Measurements from ENCODE around the gene TBKBP1.
A peak's percentile ranks its signal among the peaks of the same experiment; 100 is the strongest.

The TBKBP1 gene, protein sequence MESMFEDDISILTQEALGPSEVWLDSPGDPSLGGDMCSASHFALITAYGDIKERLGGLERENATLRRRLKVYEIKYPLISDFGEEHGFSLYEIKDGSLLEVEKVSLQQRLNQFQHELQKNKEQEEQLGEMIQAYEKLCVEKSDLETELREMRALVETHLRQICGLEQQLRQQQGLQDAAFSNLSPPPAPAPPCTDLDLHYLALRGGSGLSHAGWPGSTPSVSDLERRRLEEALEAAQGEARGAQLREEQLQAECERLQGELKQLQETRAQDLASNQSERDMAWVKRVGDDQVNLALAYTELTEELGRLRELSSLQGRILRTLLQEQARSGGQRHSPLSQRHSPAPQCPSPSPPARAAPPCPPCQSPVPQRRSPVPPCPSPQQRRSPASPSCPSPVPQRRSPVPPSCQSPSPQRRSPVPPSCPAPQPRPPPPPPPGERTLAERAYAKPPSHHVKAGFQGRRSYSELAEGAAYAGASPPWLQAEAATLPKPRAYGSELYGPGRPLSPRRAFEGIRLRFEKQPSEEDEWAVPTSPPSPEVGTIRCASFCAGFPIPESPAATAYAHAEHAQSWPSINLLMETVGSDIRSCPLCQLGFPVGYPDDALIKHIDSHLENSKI

GRCh38 chr17:47693731-47694580 is at the start of gene TBKBP1:
TSS of gene TBKBP1 (plus strand) at chr17:47694161. CDS start at chr17:47696113, 1,952 bp downstream.
- H3K36me3 ChIP-seq (ENCODE audit: control insufficient read depth, insufficient read depth, low read length, severe bottlenecking), result peaks cover 12% of the 10 kb centered on the region
- H3K9ac ChIP-seq (ENCODE audit: low read length), result peak within 1 kb of the TSS; percentile 87
- peak within 1 kb of the TSS; percentile 83 for H3K4me3 ChIP-seq (ENCODE audit: low read length)
- peaks cover 21% of the 10 kb centered on the region for H3K4me1 ChIP-seq (ENCODE audit: control insufficient read depth, insufficient read depth, low read length)
- H3K9me3 ChIP-seq (ENCODE audit: control insufficient read depth, low read length), result no peaks in the 10 kb centered on the region
- H3K27me3 ChIP-seq (replicated peaks; ENCODE audit: control insufficient read depth, insufficient read depth, low read length), result no peaks in the 10 kb centered on the region
- peak; percentile 81 for DNase-seq (ENCODE audit: low read depth)

DNA sequence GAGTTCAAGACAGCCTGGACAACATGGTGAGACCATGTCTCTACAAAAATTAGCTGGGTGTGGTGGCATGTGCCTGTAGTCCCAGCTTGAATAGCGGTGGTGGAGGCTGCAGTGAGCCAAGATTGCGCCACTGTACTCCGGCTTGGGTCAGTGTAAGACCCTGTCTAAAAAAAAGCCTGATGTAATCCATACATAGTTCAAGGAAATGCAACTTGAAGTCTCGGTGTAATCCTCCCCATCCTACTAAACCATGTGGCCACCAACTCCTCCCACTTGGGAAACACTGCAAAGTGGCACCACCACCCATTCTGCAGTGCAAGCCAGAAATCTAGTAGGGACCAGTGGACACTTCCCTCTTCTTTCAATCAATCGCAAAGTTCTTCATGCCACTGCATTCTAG is 49.6 kb upstream of the TBKBP1 start:
- Histone ChIP-seq H3K4me1 (ENCODE audit: control insufficient read depth, insufficient read depth, low read length) (peaks cover 14% of the 10 kb centered on the region), H3K27me3 (replicated peaks; ENCODE audit: control insufficient read depth, insufficient read depth, low read length) (no peaks in the 10 kb centered on the region), H3K4me3 (ENCODE audit: low read length) (no peak overlapping the region), H3K36me3 (ENCODE audit: control insufficient read depth, insufficient read depth, low read length, severe bottlenecking) (no peaks in the 10 kb centered on the region), H3K9me3 (ENCODE audit: control insufficient read depth, low read length) (no peaks in the 10 kb centered on the region), H3K9ac (ENCODE audit: low read length) (no peak overlapping the region)
- no peak for DNase-seq (ENCODE audit: low read depth)

DNA sequence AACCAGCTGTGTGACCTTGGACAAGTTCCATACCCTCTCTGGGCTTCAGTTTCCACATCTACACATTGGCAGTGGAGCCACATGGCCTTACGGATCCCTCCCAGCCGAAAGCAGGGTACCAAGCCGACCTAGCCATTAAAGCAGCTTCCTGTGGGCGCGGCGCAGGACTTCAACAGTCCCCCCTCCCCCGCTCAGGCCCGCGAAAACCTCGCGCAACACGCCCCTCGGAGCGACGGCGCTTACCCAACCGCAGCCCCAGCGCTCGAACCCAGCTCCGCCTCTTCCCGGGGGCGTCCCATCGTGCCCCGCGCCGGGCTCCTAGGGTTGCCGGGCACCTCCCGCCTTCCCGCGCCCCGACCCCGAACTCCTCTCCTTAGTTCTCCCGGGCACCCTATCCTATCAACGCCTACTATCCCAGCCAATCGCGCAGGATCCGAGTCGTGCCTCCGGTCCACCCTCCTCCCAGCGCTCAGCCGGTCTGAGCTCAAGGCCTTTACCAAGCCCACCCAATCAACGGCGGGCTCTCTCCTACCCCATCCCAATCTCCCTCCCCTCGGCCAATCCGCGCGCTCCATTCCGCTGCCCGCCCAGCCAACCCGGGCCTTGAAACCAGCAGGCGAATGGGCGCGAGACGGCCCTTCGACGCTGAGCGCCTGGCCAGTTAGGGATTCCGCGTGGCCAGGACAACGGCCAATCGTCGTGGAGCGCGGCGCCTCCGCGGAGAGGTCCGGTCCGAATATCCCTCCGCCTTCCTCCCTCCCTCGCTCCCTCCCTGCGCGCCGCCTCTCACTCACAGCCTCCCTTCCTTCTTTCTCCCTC is 44.6 kb upstream of the TBKBP1 start, which contains the start of gene KPNB1:
TSS of gene KPNB1 (plus strand) at position 767 of the 819 bp plus-strand sequence. CDS start 326 bp downstream, outside the sequence.
- H3K36me3 ChIP-seq (ENCODE audit: control insufficient read depth, insufficient read depth, low read length, severe bottlenecking), result peaks cover 31% of the 10 kb centered on the region
- no peaks in the 10 kb centered on the region for H3K9me3 ChIP-seq (ENCODE audit: control insufficient read depth, low read length)
- no peaks in the 10 kb centered on the region for H3K27me3 ChIP-seq (replicated peaks; ENCODE audit: control insufficient read depth, insufficient read depth, low read length)
- H3K4me3 ChIP-seq (ENCODE audit: low read length), result peak within 1 kb of the TSS; percentile 92
- peaks cover 29% of the 10 kb centered on the region for H3K4me1 ChIP-seq (ENCODE audit: control insufficient read depth, insufficient read depth, low read length)
- DNase-seq (ENCODE audit: low read depth), result peak; percentile 100
- H3K9ac ChIP-seq (ENCODE audit: low read length), result peak within 1 kb of the TSS; percentile 95

- Histone ChIP-seq H3K9ac (ENCODE audit: low read length) (peak overlapping the region; percentile 84), H3K27me3 (replicated peaks; ENCODE audit: control insufficient read depth, insufficient read depth, low read length) (no peaks in the 10 kb centered on the region), H3K9me3 (ENCODE audit: control insufficient read depth, low read length) (no peaks in the 10 kb centered on the region), H3K36me3 (ENCODE audit: control insufficient read depth, insufficient read depth, low read length, severe bottlenecking) (peaks cover 38% of the 10 kb centered on the region), H3K4me1 (ENCODE audit: control insufficient read depth, insufficient read depth, low read length) (peaks cover 36% of the 10 kb centered on the region), H3K4me3 (ENCODE audit: low read length) (peak overlapping the region; percentile 83)
- DNase-seq (ENCODE audit: low read depth), result no peak
These were observed 43.9 kb upstream of the TBKBP1 start for GRCh38 chr17:47649972-47650524.

GRCh38 chr17:47650525-47651522 is 43.1 kb upstream of the TBKBP1 start:
- H3K4me1 ChIP-seq (ENCODE audit: control insufficient read depth, insufficient read depth, low read length), result peaks cover 40% of the 10 kb centered on the region
- H3K4me3 ChIP-seq (ENCODE audit: low read length), result peak overlapping the region; percentile 92
- peak overlapping the region; percentile 95 for H3K9ac ChIP-seq (ENCODE audit: low read length)
- peak; percentile 98 for DNase-seq (ENCODE audit: low read depth)
- no peaks in the 10 kb centered on the region for H3K27me3 ChIP-seq (replicated peaks; ENCODE audit: control insufficient read depth, insufficient read depth, low read length)
- H3K9me3 ChIP-seq (ENCODE audit: control insufficient read depth, low read length), result no peaks in the 10 kb centered on the region
- peaks cover 46% of the 10 kb centered on the region for H3K36me3 ChIP-seq (ENCODE audit: control insufficient read depth, insufficient read depth, low read length, severe bottlenecking)

DNA sequence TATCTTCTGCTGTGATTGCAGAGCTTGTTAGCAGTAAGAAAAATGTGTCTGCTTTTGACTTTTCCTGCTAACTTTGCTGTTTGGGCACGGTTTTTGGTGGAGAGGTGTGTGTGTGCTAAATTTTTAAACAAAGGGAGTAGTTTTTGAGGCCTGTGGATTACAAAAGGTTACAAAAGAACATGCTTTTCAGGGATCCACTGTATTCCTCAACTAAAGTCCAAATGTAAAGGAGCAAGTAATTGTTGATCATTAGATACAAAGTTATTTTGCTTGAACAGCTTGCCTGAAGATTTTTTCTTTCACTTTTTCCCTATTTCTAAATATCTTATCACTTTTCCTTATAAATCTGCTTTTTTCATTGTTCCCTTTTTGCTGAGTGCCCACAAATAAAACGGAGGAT is 42.3 kb upstream of the TBKBP1 start:
- H3K9me3 ChIP-seq (ENCODE audit: control insufficient read depth, low read length), result no peaks in the 10 kb centered on the region
- peaks cover 40% of the 10 kb centered on the region for H3K4me1 ChIP-seq (ENCODE audit: control insufficient read depth, insufficient read depth, low read length)
- H3K27me3 ChIP-seq (replicated peaks; ENCODE audit: control insufficient read depth, insufficient read depth, low read length), result no peaks in the 10 kb centered on the region
- peaks cover 54% of the 10 kb centered on the region for H3K36me3 ChIP-seq (ENCODE audit: control insufficient read depth, insufficient read depth, low read length, severe bottlenecking)
- DNase-seq (ENCODE audit: low read depth), result no peak
- peak overlapping the region; percentile 92 for H3K4me3 ChIP-seq (ENCODE audit: low read length)
- peak overlapping the region; percentile 95 for H3K9ac ChIP-seq (ENCODE audit: low read length)

- no peaks in the 10 kb centered on the region for H3K27me3 ChIP-seq (replicated peaks; ENCODE audit: control insufficient read depth, insufficient read depth, low read length)
- H3K9me3 ChIP-seq (ENCODE audit: control insufficient read depth, low read length), result no peaks in the 10 kb centered on the region
- peaks cover 40% of the 10 kb centered on the region for H3K4me1 ChIP-seq (ENCODE audit: control insufficient read depth, insufficient read depth, low read length)
- peak overlapping the region; percentile 3 for H3K4me3 ChIP-seq (ENCODE audit: low read length)
- H3K9ac ChIP-seq (ENCODE audit: low read length), result no peak overlapping the region
- H3K36me3 ChIP-seq (ENCODE audit: control insufficient read depth, insufficient read depth, low read length, severe bottlenecking), result peaks cover 62% of the 10 kb centered on the region
- no peak for DNase-seq (ENCODE audit: low read depth)
These were observed 41.4 kb upstream of the TBKBP1 start for GRCh38 chr17:47652570-47652969.

- peaks cover 37% of the 10 kb centered on the region for H3K4me1 ChIP-seq (ENCODE audit: control insufficient read depth, insufficient read depth, low read length)
- DNase-seq (ENCODE audit: low read depth), result no peak
- H3K27me3 ChIP-seq (replicated peaks; ENCODE audit: control insufficient read depth, insufficient read depth, low read length), result no peaks in the 10 kb centered on the region
- no peak overlapping the region for H3K9ac ChIP-seq (ENCODE audit: low read length)
- no peak overlapping the region for H3K4me3 ChIP-seq (ENCODE audit: low read length)
- no peaks in the 10 kb centered on the region for H3K9me3 ChIP-seq (ENCODE audit: control insufficient read depth, low read length)
- peaks cover 71% of the 10 kb centered on the region for H3K36me3 ChIP-seq (ENCODE audit: control insufficient read depth, insufficient read depth, low read length, severe bottlenecking)
These were observed 40.5 kb upstream of the TBKBP1 start for GRCh38 chr17:47653442-47653841.

DNA sequence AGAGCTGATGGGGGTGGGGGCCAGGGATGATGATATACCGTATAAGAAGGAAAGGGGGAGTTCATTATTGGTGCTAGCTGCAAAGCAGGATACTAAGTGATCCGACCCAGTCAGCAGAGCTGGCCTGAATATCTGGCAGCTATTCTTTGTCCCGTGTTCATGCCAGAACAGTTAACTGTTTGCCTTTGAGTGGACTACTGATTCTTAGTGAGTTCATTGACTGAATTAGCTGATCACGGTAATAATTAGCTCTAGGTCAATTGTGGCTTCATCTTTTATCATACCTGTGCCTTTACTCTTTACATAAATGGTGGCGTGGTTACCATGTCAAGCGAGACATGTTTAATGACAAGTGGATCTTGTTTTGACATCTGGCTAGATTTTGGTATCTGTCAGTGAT is 39.0 kb upstream of the TBKBP1 start:
- Histone ChIP-seq H3K4me1 (ENCODE audit: control insufficient read depth, insufficient read depth, low read length) (peaks cover 32% of the 10 kb centered on the region), H3K27me3 (replicated peaks; ENCODE audit: control insufficient read depth, insufficient read depth, low read length) (no peaks in the 10 kb centered on the region), H3K36me3 (ENCODE audit: control insufficient read depth, insufficient read depth, low read length, severe bottlenecking) (peaks cover 87% of the 10 kb centered on the region), H3K4me3 (ENCODE audit: low read length) (peak overlapping the region; percentile 37), H3K9ac (ENCODE audit: low read length) (peak overlapping the region; percentile 32), H3K9me3 (ENCODE audit: control insufficient read depth, low read length) (no peaks in the 10 kb centered on the region)
- no peak for DNase-seq (ENCODE audit: low read depth)
